Chondrocyte (in vitro differentiated cells): ENCODE measurements around the gene IRGC. TPM values are rescaled to one million over a fixed set of nuclear protein-coding genes. Genes with fewer than 3 reads are reported as not detected.

Experiments used
- DNase-seq: peaks from one replicate; pipeline ENCODE4 v3.0.0; 2021; ENCODE audit warnings: mixed read lengths, low spot score
- H3K27ac Mint-ChIP-seq: one replicate; pipeline ENCODE4 v1.8.0; 2021; ENCODE audit warnings: mild to moderate bottlenecking, moderate library complexity, mixed read lengths; ENCODE audit not compliant: unreplicated experiment
- H3K27me3 Mint-ChIP-seq: 2 replicates; pipeline ENCODE4 v1.8.0; 2021; ENCODE audit warnings: low read depth, mixed read lengths
- H3K36me3 Mint-ChIP-seq: 2 replicates; pipeline ENCODE4 v1.8.0; 2021; ENCODE audit warnings: low read depth, mixed read lengths
- H3K4me1 Mint-ChIP-seq: 2 replicates; pipeline ENCODE4 v1.8.0; 2021; ENCODE audit warnings: low read depth, mild to moderate bottlenecking, mixed read lengths
- H3K4me3 Mint-ChIP-seq: one replicate; pipeline ENCODE4 v1.8.0; 2021; ENCODE audit warnings: mild to moderate bottlenecking, moderate library complexity, mixed read lengths; ENCODE audit not compliant: unreplicated experiment
- H3K9me3 Mint-ChIP-seq: 2 replicates; pipeline ENCODE4 v1.8.0; 2021; ENCODE audit warnings: low read depth, mixed read lengths
- total RNA-seq: library from RNA; stranded (reverse); gene quantifications from 3 replicates; pipeline ENCODE4 v1.2.1, GENCODE V29; 2021
- TF ChIP-seq, protein P1 (sequence below): fragments of 200-600 bp; sonication (generic); IDR thresholded peaks from 2 replicates; pipeline ENCODE4 v1.5.0; 2021; ENCODE audit warnings: antibody characterized with exemption, mild to moderate bottlenecking, moderate library complexity

Gene IRGC
- total RNA-seq, 1 donor from 2014 or later = not detected

DNA sequence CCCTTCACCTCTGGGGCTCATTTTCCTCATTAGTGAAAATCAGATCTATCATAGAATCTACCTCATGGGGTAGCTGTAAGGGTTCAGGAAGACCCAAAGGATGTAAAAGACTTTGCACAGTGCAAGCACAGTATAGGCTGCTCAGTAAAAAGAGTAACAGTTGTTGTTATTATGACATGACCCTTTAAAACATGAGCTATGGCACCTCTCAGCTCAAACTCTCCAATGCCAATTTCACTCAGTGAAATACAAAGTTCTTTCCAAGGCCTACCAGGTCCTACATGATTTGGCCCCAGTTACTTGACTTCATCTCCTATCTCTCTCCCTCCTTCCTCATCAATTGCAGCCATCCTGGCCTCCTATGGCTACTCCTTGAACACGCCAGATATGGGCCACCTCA, 34.0 kb downstream of the IRGC start:
- no peak overlapping the region for H3K4me3 Mint-ChIP-seq

DNA sequence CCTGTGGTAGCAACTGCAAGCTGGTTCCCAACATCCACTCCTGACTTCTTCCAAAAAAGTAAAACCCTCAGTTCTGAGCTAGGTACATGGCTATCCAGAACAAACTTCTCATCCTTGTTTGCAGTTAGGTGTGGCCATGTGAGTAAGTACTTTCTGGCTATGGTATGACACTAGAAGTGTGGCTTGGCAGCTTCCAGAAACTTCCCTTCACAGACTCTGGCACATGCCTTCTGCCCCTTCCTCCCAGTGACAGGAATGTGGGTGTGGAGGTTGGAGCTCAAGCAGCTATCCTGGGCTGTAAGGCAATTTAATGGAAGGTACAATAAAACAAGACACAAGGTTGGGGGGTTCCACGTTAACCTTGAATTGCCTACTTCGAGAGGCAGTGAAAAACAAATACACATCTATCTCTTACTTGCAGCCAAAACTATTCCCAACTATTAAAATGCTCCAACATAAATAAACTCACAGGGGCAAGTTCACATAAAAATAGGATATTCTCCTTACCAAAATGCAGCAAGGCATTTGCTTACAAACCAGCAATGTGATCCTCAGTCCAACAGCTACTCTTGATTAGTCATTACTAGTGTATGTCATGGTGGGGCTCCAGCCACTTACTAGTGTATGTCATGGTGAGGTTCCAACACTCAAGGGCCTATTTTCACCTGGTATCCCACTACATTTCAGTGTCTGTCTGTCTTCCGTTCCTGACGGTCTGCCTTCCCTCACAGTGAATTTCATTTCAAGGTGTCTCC, 35.8 kb downstream of the IRGC start:
- H3K4me1 Mint-ChIP-seq = peaks cover 55% of the 10 kb centered on the region
- TF ChIP-seq, protein P1, sequence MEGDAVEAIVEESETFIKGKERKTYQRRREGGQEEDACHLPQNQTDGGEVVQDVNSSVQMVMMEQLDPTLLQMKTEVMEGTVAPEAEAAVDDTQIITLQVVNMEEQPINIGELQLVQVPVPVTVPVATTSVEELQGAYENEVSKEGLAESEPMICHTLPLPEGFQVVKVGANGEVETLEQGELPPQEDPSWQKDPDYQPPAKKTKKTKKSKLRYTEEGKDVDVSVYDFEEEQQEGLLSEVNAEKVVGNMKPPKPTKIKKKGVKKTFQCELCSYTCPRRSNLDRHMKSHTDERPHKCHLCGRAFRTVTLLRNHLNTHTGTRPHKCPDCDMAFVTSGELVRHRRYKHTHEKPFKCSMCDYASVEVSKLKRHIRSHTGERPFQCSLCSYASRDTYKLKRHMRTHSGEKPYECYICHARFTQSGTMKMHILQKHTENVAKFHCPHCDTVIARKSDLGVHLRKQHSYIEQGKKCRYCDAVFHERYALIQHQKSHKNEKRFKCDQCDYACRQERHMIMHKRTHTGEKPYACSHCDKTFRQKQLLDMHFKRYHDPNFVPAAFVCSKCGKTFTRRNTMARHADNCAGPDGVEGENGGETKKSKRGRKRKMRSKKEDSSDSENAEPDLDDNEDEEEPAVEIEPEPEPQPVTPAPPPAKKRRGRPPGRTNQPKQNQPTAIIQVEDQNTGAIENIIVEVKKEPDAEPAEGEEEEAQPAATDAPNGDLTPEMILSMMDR = no peak
- H3K36me3 Mint-ChIP-seq = peaks cover 22% of the 10 kb centered on the region
- peak overlapping the region; percentile 67 for H3K27ac Mint-ChIP-seq
- no peaks in the 10 kb centered on the region for H3K27me3 Mint-ChIP-seq
- no peak overlapping the region for H3K4me3 Mint-ChIP-seq
- no peak for DNase-seq
- no peaks in the 10 kb centered on the region for H3K9me3 Mint-ChIP-seq

More for the DNA sequence above, 34.0 kb downstream of the IRGC start:
- peaks cover 40% of the 10 kb centered on the region for H3K4me1 Mint-ChIP-seq
- H3K27me3 Mint-ChIP-seq = no peaks in the 10 kb centered on the region
- peaks cover 32% of the 10 kb centered on the region for H3K36me3 Mint-ChIP-seq
- no peak overlapping the region for H3K27ac Mint-ChIP-seq
- no peaks in the 10 kb centered on the region for H3K9me3 Mint-ChIP-seq
- TF ChIP-seq, protein P1 = no peak
- DNase-seq = no peak

DNA sequence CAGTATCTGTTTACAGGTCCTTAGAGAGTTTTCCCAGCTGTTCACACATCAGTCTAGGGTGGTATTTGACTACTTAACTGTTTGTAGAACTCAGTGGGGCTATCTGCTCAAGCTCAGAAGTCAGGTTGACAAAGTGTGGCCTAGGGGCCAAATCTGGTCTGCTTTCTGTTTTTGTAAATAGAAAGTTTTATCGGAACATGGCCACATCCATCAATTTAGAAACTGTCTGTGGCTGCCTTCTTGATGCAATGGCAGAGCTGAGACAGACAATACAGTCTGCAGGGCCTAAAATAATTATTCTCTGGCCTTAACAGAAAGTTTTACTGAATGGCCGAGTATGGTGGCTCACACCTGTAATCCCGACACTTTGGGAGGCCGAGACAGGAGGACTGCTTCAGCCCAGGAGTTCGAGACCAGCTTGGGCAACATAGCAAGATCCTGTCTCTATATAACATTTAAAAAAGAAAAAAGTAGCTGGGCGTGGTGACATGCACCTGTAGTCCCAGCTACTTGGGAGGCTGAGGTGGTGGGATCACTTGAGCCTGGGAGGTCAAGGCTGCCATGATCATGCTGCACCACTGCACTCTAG, 36.5 kb downstream of the IRGC start:
- H3K27ac Mint-ChIP-seq = peak overlapping the region; percentile 67
- DNase-seq = no peak
- TF ChIP-seq, protein P1 = no peak
- peaks cover 62% of the 10 kb centered on the region for H3K4me1 Mint-ChIP-seq
- H3K36me3 Mint-ChIP-seq = peaks cover 19% of the 10 kb centered on the region
- H3K27me3 Mint-ChIP-seq = no peaks in the 10 kb centered on the region
- H3K4me3 Mint-ChIP-seq = no peak overlapping the region
- H3K9me3 Mint-ChIP-seq = no peaks in the 10 kb centered on the region

DNA sequence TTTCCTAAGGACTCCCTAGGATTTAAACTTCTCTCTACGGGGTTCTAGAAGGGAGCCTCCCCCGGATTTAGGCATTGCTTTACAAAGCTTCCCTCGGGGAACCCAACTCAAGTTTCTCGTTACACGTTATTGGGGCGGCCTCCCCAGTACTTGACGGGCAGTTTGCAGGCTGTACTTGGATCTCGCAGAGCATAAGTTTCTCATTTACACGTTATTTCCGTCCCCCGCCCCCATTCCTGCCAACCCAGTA, 38.3 kb downstream of the IRGC start:
- Mint-ChIP-seq H3K36me3 (peaks cover 8% of the 10 kb centered on the region), H3K4me1 (peaks cover 69% of the 10 kb centered on the region), H3K4me3 (peak overlapping the region; percentile 85), H3K9me3 (no peaks in the 10 kb centered on the region), H3K27me3 (no peaks in the 10 kb centered on the region), H3K27ac (peak overlapping the region; percentile 93)
- TF ChIP-seq, protein P1 = no peak
- DNase-seq = no peak

DNA sequence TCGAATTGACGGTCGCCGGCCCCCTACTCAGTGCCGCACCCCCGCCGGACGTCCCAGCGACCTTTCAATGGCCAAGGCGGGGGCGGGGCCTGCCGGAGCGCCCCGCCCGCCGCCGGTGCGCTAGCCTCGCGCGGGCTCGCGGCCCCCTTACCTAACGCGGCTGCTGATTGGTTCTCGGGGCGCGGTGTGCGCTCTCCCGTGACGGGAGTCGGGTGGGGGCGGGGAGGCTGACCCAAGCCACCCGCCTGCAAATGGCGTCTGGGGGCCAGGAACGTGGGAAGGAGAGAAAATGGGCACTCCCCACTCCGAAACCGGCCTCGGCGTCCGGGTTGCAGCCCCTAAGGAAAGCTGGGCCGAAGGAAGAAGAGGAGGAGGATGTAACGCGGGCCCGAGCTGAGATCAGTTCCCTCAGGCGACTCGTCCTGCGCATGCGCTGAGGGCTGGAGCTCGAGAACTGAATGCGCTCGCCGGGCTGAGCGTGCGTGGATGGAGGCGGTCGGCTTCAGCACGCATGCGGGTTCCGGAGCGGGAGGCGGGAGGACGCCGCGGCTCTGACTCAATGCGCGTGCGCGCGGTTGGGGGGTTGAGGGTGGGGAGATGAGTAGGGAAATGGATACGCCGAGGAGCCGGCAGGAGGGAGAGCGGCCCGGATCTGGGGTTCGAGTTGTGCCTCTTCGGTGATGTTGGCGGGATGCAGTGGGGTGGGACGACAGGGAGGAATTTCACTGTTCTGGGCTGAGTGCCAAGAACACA, 38.8 kb downstream of the IRGC start, which contains the start of gene SMG9:
Gene SMG9, minus strand, starts transcription at position 460 of the 753 bp plus-strand sequence. CDS start 4,221 bp downstream, outside the sequence.
- peaks cover 74% of the 10 kb centered on the region for H3K4me1 Mint-ChIP-seq
- H3K9me3 Mint-ChIP-seq = no peaks in the 10 kb centered on the region
- no peaks in the 10 kb centered on the region for H3K27me3 Mint-ChIP-seq
- peak within 1 kb of the TSS; percentile 97 for H3K27ac Mint-ChIP-seq
- H3K4me3 Mint-ChIP-seq = peak within 1 kb of the TSS; percentile 85
- peaks cover 7% of the 10 kb centered on the region for H3K36me3 Mint-ChIP-seq
- peak; percentile 100 for DNase-seq
- TF ChIP-seq, protein P1 = no peak
